ENCODE data around the gene CPLX3.

CPLX3 gene

DNA sequence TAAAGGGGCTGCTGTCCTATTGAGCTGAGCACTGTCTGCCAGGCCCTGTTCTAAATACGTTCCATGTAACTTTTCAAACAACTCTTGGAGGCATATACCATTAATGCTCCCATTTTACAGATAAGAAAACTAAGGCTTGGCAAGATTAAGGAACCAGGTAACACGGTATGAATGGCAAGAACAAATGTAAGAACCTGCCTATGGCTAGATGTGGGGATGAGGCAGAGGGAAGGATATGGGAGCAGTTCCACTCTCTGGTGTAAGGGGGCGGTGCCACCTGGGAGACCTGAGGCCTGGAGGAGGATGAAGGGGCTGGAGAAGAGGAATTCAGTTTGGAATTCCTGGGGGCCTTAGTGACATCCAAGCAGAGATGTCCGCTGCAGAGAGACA is 17.6 kb upstream of the CPLX3 start:
- peaks cover 47% of the 10 kb centered on the region for H3K4me1 Mint-ChIP-seq
- peak overlapping the region; percentile 77 for H3K27ac Mint-ChIP-seq
- H3K4me3 Mint-ChIP-seq = no peak overlapping the region
- no peak for ATAC-seq
- H3K36me3 Mint-ChIP-seq = peaks cover 13% of the 10 kb centered on the region
- H3K27me3 Mint-ChIP-seq = no peaks in the 10 kb centered on the region
- no peaks in the 10 kb centered on the region for H3K9me3 Mint-ChIP-seq

DNA sequence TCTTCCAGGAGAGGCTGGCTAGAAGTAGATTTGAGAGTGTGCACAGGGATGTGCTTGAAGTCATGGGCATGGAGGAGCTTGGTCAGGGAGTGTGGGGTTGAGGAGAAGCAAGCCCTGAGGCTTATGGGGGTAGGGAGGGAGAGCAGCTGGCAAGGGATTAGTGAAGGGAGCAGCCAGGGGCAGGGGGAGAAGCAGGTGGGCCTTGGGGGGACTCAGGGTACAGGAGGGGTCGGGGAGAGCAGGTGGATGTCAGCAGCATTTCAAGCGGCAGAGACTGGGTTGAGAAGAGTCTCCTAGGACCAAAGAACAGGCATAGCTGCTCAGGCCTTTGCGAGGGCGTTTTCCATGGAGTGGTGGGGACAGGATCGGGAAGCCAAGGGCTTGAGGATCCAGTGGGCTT is 17.2 kb upstream of the CPLX3 start:
- Mint-ChIP-seq H3K27ac (peak overlapping the region; percentile 77), H3K4me3 (no peak overlapping the region), H3K9me3 (no peaks in the 10 kb centered on the region), H3K4me1 (peaks cover 44% of the 10 kb centered on the region), H3K36me3 (peaks cover 8% of the 10 kb centered on the region), H3K27me3 (no peaks in the 10 kb centered on the region)
- no peak for ATAC-seq

DNA sequence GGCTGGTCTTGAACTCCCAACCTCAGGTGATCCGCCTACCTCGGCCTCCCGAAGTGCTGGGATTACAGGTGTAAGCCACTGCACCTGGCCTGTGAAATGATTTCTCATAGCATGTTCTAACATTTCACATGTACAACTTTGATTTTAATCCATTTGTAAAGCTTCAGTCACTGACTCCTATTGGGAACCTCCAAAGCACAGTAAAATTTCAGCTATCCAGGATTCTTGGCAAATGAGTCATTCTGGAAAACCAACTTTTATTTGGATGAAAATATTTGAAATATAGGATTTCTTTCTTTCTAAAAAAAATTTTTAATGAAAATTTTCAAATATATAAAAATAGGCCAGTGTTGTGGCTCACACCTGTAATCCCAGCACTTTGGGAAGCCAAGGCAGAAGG is 16.5 kb upstream of the CPLX3 start:
- Mint-ChIP-seq H3K27ac (no peak overlapping the region), H3K27me3 (no peaks in the 10 kb centered on the region), H3K36me3 (peaks cover 1% of the 10 kb centered on the region), H3K4me1 (peaks cover 38% of the 10 kb centered on the region), H3K4me3 (no peak overlapping the region), H3K9me3 (no peaks in the 10 kb centered on the region)
- ATAC-seq = no peak

DNA sequence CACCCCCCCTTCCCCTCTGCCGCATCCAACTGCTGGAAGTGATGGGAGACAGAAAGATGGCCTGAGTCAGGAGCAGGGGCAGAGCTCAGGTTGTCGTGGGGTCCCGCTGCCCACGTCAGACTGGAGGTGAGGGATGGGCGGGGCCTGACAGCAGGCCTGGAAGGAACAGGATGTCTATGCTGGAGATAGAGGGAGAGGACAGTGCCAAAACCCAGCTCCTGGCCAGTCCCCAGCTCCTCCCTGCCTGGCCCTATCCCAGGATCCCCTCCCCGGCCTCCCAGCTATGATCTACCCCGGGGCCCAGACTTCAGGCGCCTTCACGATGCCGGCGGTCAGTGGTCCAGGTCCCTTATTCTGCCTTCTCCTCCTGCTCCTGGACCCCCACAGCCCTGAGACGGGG is 13.9 kb upstream of the CPLX3 start, which contains the start of gene LMAN1L:
Gene LMAN1L, plus strand, starts transcription at position 303 of the 400 bp plus-strand sequence. Its CDS starts 20 bp downstream, at position 323.
- peaks cover 6% of the 10 kb centered on the region for H3K27me3 Mint-ChIP-seq
- no peak within 1 kb of the TSS for H3K4me3 Mint-ChIP-seq
- H3K4me1 Mint-ChIP-seq = peaks cover 38% of the 10 kb centered on the region
- H3K36me3 Mint-ChIP-seq = no peaks in the 10 kb centered on the region
- ATAC-seq = no peak
- no peaks in the 10 kb centered on the region for H3K9me3 Mint-ChIP-seq
- H3K27ac Mint-ChIP-seq = no peak within 1 kb of the TSS

DNA sequence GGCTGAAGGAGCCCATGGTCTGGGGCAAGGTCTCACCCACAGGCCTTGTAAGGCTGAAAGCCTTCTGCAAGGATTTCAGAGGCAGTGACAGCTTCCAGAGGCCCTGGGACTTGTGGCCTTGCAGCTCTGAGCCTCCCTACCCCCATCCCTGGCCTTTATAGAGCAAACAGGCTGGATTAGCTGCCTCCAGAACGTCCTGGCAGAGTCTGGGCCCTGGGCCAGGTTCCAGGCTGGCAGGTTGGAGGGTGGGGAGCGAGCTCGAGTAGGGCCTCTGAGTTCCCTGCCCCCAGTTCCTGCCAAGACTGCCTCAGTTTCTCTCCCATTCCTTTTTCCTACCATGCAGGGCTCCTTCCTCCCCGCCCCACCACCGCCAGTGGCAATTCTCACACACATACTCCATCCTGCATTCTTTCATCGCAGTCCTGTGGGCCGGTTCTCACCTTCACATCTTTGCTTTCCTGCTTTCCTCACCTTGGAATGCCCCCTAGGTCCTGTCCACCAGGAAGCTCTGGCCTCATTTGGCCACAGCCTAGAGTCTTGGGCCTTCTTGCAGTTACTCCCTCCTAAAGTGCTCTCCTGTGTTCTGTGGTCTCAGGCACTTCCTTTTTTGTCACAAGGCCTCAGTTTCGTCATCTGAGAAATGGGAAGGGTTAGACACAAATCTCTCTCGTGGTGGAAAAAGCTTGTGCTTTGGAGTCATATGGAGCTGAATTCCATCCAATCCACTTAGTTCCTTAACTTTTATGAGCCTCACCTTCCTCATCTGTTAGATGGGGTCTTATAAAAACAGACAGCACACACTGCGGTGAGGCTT is 11.1 kb upstream of the CPLX3 start:
- Mint-ChIP-seq H3K36me3 (no peaks in the 10 kb centered on the region), H3K27ac (peak overlapping the region; percentile 10), H3K4me3 (no peak overlapping the region), H3K27me3 (peaks cover 9% of the 10 kb centered on the region), H3K9me3 (no peaks in the 10 kb centered on the region), H3K4me1 (peaks cover 36% of the 10 kb centered on the region)
- ATAC-seq = no peak

DNA sequence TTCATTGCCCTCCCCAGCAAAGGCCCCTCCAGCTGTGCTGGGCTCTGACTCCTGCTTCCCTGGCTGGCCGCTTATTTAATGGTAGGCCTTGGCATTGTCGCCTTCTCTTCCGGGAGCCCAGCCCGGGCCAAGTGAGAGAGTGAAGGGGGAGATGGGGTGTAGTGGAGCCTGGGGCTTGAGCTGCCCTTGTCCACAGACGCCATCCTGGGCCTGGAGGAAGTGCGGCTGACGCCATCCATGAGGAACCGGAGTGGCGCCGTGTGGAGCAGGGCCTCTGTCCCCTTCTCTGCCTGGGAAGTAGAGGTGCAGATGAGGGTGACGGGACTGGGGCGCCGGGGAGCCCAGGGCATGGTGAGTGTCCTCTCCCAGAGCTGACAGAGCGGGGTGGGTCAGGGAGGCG is 10.5 kb upstream of the CPLX3 start:
- ATAC-seq = peak; percentile 20

DNA sequence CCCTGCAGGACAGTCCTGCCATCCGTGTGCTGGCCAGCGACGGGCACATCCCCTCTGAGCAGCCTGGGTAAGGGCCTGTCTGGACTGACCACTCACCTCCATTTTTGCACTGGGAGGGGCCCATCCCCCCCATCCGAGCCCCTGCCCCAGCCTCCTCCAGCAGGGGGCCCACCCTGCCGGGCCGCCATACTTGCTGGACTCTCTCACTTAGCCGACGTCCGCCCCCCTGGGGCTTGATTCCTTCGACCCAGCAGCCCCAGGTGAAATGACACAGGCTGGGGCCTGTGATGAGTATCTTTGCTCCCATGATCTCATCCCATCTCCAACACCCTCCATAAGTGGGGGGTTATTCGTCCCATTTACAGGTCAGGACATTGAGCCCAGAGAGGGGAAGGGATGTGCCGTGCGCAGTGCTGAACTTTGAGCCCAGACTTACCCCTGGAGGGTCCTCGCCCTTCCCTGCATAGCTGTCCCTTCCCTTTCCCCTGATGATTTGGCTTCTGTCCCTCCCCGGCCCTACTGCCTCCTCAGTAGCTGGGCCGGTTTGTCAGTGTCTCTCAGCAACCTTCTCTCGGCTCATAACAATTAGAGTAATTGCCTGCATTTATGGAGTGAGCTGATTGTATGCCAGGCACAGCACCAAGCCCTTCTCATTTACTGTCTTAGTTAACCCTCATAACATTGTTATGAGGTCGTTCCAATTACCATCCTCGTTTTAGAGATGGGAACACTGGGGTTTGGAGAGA is 9.6 kb upstream of the CPLX3 start:
- H3K4me1 Mint-ChIP-seq = peaks cover 51% of the 10 kb centered on the region
- no peak overlapping the region for H3K27ac Mint-ChIP-seq
- ATAC-seq = no peak
- H3K9me3 Mint-ChIP-seq = no peaks in the 10 kb centered on the region
- H3K36me3 Mint-ChIP-seq = no peaks in the 10 kb centered on the region
- H3K27me3 Mint-ChIP-seq = peaks cover 9% of the 10 kb centered on the region
- H3K4me3 Mint-ChIP-seq = no peak overlapping the region

More for the DNA sequence above, 10.5 kb upstream of the CPLX3 start:
- Mint-ChIP-seq H3K4me1 (peaks cover 42% of the 10 kb centered on the region), H3K9me3 (no peaks in the 10 kb centered on the region), H3K4me3 (no peak overlapping the region), H3K27me3 (peaks cover 9% of the 10 kb centered on the region), H3K27ac (no peak overlapping the region), H3K36me3 (no peaks in the 10 kb centered on the region)

DNA sequence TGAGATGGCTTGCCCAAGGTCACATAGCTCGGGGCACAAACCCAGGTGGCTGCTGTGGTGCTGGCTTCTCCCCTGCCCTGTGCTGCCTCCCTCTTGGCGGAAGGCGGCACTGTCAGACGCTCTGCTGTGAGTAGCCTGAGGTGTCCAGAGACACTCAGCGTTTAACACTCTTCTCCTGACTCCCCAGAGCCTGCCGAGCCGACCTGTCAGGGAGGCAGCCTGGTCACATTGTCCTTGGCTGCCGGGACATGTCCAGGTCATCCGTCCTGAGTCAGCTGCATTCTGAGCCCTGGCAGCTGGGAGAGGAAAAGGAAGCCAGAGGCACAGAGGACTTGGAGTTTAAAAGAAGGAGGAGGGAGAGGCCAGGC is 9.1 kb upstream of the CPLX3 start:
- Mint-ChIP-seq H3K27ac (no peak overlapping the region), H3K4me3 (no peak overlapping the region), H3K27me3 (peaks cover 9% of the 10 kb centered on the region), H3K4me1 (peaks cover 56% of the 10 kb centered on the region), H3K36me3 (no peaks in the 10 kb centered on the region), H3K9me3 (no peaks in the 10 kb centered on the region)
- no peak for ATAC-seq

DNA sequence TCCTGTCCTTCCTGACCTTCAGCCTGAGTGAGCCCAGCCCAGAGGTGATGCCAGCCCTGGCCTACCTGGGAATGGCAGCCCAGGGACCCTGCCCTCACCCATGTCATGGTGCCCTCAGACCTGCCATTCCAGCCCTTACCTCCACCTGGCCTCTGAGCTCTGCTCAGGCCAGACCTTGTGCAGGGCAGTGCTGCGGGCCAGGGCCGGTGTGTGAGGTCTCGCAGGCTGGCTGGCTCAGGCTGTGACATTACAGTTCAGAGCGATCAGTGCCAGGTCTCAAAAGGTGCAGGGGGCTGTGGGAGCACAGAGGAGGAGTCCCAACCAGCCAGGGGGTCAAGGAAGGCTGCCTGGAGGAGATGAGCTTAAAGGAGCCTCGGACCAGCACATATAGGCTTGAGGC is 6.4 kb upstream of the CPLX3 start:
- ATAC-seq = no peak
- Mint-ChIP-seq H3K4me1 (peaks cover 58% of the 10 kb centered on the region), H3K4me3 (no peak overlapping the region), H3K36me3 (no peaks in the 10 kb centered on the region), H3K27ac (peak overlapping the region; percentile 14), H3K27me3 (peaks cover 23% of the 10 kb centered on the region), H3K9me3 (no peaks in the 10 kb centered on the region)

DNA sequence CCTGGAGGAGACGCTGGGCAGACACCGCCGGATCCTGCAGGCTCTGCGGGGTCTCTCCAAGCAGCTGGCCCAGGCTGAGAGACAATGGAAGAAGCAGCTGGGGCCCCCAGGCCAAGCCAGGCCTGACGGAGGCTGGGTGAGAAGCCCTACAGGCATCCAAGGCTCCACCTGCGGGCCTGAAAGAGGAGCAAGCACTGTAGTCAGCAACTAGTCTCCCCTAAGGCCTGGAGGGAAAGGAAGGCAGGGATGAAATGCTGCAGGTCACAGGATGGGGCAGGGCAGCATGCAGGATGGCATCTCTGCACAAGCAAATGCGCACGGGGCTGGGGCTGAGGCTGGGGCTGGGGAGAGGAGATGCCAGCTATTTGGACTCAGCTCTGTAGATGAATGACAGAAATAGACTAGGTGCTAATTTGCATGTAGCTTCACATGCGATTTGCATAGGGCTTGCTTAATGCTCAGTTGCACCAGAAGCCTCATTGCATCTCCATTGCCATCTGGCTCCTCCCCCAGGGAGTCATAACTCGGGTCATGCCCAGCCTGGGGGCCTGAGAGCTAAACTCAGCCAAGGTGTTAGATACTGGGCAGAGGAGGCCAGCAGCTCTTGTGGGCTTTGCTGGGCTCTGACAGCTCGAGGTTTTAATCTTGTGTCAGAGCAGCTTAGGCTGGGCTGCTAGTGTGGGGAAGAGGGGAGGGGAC is 5.2 kb upstream of the CPLX3 start:
- H3K4me1 Mint-ChIP-seq = peaks cover 51% of the 10 kb centered on the region
- peak overlapping the region; percentile 48 for H3K27ac Mint-ChIP-seq
- no peaks in the 10 kb centered on the region for H3K9me3 Mint-ChIP-seq
- H3K36me3 Mint-ChIP-seq = no peaks in the 10 kb centered on the region
- peak; percentile 86 for ATAC-seq
- H3K4me3 Mint-ChIP-seq = peak overlapping the region; percentile 55
- H3K27me3 Mint-ChIP-seq = peaks cover 33% of the 10 kb centered on the region

DNA sequence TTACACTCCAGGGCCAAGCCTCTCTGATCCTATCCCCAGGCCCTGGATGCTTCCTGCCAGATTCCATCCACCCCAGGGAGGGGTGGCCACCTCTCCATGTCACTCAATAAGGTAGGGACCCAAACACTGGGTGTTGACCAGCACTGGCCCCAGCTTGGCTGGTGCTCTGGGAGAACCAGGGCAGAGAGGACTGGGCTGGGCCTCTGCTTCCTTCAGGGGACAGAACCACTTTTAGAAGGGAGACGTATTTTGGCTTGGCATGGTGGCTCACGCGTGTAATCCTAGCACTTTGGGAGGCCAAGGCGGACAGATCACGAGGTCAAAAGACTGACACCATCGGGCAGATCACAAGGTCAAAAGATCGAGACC is 4.7 kb upstream of the CPLX3 start:
- Mint-ChIP-seq H3K36me3 (no peaks in the 10 kb centered on the region), H3K4me3 (no peak overlapping the region), H3K9me3 (no peaks in the 10 kb centered on the region), H3K27ac (peak overlapping the region; percentile 48), H3K27me3 (peaks cover 39% of the 10 kb centered on the region), H3K4me1 (peaks cover 54% of the 10 kb centered on the region)
- no peak for ATAC-seq

DNA sequence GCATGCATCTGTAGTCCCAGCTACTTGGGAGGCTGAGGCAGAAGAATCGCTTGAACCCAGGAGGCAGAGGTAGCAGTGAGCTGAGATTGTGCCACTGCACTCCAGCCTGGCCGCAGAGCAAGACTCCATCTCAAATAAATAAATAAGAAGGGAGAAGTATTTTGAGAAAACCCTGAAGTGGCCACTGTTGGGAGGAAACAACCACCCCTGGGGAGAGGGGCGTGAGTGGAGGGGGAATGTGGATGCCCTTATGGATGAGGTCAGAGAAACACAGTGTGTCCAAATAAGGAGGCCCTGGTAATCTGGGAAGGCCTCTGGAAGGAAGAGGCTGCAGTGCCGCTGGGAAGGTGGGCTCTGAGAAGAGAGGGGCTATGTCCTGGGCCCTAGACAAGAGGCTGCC is 4.2 kb upstream of the CPLX3 start:
- Mint-ChIP-seq H3K36me3 (no peaks in the 10 kb centered on the region), H3K4me1 (peaks cover 50% of the 10 kb centered on the region), H3K27ac (no peak overlapping the region), H3K27me3 (peaks cover 40% of the 10 kb centered on the region), H3K4me3 (no peak overlapping the region), H3K9me3 (no peaks in the 10 kb centered on the region)
- ATAC-seq = no peak

DNA sequence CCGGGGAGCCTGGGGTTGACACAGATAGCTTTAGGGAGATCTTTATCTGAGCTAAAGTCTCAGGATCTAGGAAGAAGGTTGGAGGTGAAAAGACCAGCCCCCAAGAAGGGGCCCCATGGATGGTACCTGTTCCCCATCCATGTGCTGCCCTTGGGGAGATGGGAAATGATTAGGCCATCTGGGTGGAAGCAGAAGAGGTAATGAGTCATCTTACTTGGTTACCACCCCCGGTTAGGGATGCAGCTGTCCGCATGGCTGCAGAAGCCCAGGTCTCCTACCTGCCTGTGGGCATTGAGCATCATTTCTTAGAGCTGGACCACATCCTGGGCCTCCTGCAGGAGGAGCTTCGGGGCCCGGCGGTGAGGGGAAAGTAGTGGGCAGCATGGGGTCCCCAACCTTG is 3.1 kb upstream of the CPLX3 start:
- H3K27ac Mint-ChIP-seq = no peak overlapping the region
- H3K4me1 Mint-ChIP-seq = peaks cover 46% of the 10 kb centered on the region
- ATAC-seq = no peak
- H3K36me3 Mint-ChIP-seq = no peaks in the 10 kb centered on the region
- H3K27me3 Mint-ChIP-seq = peaks cover 44% of the 10 kb centered on the region
- H3K9me3 Mint-ChIP-seq = no peaks in the 10 kb centered on the region
- H3K4me3 Mint-ChIP-seq = no peak overlapping the region

DNA sequence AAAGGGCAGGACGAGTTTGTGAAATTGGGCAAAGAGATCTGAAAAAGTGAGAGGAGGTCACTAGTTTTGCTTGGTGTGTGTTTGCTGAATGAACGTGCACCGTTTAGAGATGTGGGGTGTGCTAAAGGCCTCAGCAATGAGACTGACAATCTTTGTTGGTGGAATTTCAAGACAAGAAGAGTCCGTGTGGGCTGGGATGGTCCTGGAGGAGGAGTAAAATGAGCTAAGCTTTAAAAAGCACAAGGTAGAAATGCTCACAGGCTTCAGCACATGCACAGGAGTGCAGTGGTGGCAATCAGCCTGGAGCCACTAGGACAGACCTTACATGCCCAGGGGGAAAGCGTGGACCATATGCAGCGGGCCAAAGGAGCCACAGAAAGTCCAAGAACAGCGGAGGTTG is 1.5 kb upstream of the CPLX3 start:
- Mint-ChIP-seq H3K36me3 (no peaks in the 10 kb centered on the region), H3K9me3 (no peaks in the 10 kb centered on the region), H3K27ac (no peak overlapping the region), H3K27me3 (peaks cover 51% of the 10 kb centered on the region), H3K4me3 (no peak overlapping the region), H3K4me1 (peaks cover 30% of the 10 kb centered on the region)
- no peak for ATAC-seq

DNA sequence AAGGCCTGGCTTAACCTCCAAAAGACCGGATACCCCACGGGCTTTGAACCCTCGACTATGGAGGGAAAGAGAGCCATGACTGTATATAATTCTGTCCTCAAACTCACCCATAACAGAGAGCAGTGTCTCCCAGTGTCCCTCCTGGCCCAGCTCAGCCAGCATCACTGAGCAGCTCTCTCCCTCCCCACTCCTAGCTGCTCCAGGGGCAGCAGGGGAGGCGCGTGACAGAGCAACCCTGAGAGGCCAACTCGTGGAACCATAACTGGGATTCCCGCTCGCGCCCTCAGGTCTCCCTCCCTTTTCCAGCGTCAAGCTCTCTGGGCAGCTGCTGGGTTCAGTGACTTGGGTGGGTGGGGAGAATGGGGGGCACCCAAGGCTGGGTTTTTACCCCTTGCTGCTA is 561 bp upstream of the CPLX3 start:
- no peak overlapping the region for H3K4me3 Mint-ChIP-seq
- no peak overlapping the region for H3K27ac Mint-ChIP-seq
- H3K9me3 Mint-ChIP-seq = no peaks in the 10 kb centered on the region
- H3K36me3 Mint-ChIP-seq = no peaks in the 10 kb centered on the region
- peaks cover 51% of the 10 kb centered on the region for H3K27me3 Mint-ChIP-seq
- peaks cover 22% of the 10 kb centered on the region for H3K4me1 Mint-ChIP-seq
- ATAC-seq = no peak
